OCI-M1 (cell line): ENCODE measurements around the gene CCDC159.

Experiments
- DNase-seq: peaks from one replicate; lab custom pipeline; 2025; lab: John Stamatoyannopoulos, UW

The CCDC159 gene

DNA sequence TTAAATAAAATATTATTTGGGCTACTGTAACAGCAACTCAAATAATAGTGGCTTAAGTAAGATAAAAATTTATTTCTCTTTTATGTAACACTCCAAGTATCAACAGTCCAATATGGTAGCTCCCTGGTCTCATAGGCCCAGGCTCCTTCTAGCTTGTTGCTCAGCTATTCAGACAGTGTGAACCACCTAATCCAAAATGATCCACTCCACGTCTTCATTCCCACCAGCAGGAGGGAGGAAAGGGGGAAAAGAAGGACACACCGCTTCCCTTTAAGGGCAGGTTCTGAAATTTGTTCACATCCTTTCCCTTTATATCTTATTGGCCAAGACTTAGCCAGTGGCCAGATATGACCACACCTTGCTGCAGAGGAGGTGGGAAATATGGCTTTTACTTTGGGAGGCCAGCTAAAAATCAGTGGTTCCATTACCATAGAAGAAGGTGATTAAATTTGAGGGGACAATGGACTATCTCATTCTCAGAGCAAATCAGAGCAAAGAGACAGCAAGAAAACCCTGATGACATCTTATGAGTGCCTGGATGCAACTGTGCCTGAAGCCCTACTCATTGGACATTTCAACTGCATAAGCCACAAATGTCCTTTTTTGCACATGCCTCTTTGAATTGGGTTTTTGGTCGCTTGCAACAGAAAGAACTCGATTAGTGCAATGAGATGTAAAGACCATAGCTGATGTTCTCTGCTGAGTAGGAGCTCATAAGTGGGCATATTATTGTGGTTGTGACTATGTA lies 44.8 kb downstream of the CCDC159 start:
- DNase-seq: peak; percentile 66

DNA sequence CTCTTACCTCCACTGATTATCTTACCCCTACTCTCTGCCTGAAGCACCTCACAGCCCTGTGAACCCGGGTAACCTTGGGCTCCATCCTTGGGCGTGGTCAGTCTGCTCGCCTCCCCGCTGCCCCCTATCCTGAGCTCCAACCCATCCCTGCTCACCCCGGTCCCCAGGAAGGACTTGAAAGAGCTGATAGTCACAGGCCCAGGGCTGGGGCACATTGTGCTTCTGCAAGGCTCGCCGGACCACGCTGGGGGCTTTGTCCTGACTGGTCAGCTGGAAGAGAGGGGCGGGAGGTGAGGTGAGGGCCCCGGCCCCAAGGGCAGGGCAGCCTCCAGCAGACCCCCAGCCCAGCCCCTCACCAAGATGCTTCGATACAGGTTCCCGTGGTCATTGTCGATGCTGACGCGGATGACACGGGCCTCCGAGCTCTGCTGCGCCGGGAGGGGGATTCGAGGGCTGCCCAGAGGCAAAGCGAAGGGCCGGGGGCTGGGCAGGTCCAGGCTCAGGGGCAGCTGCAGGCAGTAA lies 50.8 kb downstream of the CCDC159 start:
- DNase-seq: no peak

DNA sequence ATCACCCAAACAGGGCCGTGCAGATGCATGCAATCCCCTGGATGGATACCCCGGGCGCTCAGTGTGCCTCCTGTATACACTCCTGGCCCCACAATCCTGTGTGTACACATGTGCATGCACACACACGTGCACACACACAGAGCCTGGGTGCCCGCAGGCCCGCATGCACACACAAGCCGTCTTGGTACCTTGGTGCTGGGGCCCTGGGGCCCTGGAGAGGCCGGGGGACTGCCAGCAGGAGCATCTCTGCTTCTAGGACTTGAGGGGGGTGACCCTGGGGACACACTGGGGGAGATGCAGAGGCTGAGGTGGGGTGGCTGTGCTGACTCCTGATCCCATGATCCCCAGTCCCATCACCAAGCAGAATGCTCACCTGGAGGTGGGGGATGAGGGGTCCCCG lies 53.3 kb downstream of the CCDC159 start:
- no peak for DNase-seq

DNA sequence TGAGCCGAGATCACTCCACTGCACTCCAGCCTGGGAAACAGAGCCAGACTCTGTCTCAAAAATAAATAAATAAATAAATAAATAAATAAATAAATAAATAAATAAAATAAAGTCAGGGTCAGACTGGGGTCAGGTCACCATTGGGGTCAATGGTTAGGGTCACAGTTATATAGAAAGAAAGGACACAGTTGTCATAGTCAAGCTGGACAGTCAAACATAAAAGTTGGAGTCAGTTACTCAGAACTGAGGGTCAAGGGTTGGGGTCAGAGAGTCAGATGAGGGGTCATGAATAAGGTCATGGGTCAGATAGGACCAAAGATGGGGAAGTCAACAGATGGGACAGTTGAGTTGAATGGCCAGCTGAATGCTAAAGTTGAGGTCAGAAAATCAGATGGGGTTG lies 54.5 kb downstream of the CCDC159 start:
- DNase-seq: no peak

DNA sequence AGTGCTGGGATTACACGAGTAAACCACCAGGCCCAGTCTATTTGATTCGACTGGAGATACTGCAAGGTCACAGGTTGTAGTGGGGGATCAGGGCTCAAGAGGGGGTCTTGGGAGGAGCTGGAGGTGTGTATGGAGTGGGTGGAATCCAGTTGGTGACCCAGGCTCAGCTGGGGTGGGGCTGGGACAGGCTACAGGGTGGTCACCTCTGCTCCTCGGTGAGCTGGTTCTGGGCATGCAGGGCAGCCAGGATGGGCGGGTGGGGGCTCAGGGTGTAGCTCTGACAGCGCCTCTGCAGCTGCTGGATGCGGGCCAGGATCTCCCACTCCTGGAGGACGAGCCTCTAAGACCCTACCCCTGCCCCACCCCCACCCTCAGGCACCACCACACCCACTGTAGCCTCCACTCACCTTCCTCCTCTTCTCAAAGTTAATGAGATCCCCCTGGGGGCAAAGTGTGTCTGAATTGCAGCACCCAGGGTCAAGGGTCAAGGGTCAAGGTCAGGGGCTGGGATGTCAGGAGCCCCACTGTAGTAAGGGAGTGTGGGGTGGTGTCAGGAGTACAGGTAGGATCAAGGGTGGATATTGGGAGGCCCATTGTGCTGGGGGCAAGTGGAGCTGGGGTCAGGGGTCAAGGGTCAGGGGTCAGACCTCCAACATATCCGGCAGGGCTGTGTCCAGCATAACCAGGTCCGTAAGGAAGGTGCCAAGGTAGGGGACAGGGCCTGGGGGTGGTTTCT lies 55.7 kb downstream of the CCDC159 start:
- no peak for DNase-seq
